Endodermal cell (in vitro differentiated cells): ENCODE data around the gene C3orf33. TPM values are rescaled to one million over a fixed set of nuclear protein-coding genes. Genes with fewer than 3 reads are reported as not detected.

ENCODE experiments used
- DNase-seq: peaks from one replicate; pipeline ENCODE4 v3.0.0-alpha.2; 2017
- H3K27ac ChIP-seq: 2 replicates; pipeline ENCODE4 v1.5.1; 2013; ENCODE audit warnings: mild to moderate bottlenecking, low read depth, low read length, moderate library complexity
- H3K27me3 ChIP-seq: 2 replicates; pipeline ENCODE4 v1.6.1; 2013; ENCODE audit warnings: mild to moderate bottlenecking, low read length, moderate library complexity; ENCODE audit not compliant: insufficient read depth, control insufficient read depth, poor library complexity, severe bottlenecking
- H3K36me3 ChIP-seq: 2 replicates; pipeline ENCODE4 v1.7.0; 2013; ENCODE audit warnings: mild to moderate bottlenecking, low read length, moderate library complexity; ENCODE audit not compliant: control insufficient read depth, insufficient read depth
- H3K4me1 ChIP-seq: one replicate; pipeline ENCODE4 v1.7.0; 2013; ENCODE audit warnings: low read length; ENCODE audit not compliant: control insufficient read depth, insufficient read depth
- H3K4me3 ChIP-seq: 2 replicates; pipeline ENCODE4 v1.5.1; 2013; ENCODE audit warnings: mild to moderate bottlenecking, low read length, moderate library complexity
- H3K9ac ChIP-seq: 2 replicates; pipeline ENCODE4 v1.6.1; 2013; ENCODE audit warnings: mild to moderate bottlenecking, low read length, moderate library complexity; ENCODE audit not compliant: poor library complexity, severe bottlenecking; ENCODE audit errors: extremely low read depth
- H3K9me3 ChIP-seq: 2 replicates; pipeline ENCODE4 v1.6.1; 2013; ENCODE audit warnings: mild to moderate bottlenecking, low read length, moderate library complexity; ENCODE audit not compliant: control insufficient read depth
- H3K27ac Mint-ChIP-seq: 2 replicates; pipeline ENCODE4 v1.8.0; 2020; ENCODE audit warnings: mixed read lengths
- H3K27me3 Mint-ChIP-seq: 2 replicates; pipeline ENCODE4 v1.8.0; 2021; ENCODE audit warnings: mild to moderate bottlenecking, mixed read lengths; ENCODE audit not compliant: insufficient read depth
- H3K36me3 Mint-ChIP-seq: 2 replicates; pipeline ENCODE4 v1.8.0; 2020; ENCODE audit warnings: low read depth, mixed read lengths
- H3K4me1 Mint-ChIP-seq: 2 replicates; pipeline ENCODE4 v1.8.0; 2020; ENCODE audit warnings: mixed read lengths
- H3K4me3 Mint-ChIP-seq: 2 replicates; pipeline ENCODE4 v1.8.0; 2020; ENCODE audit warnings: mild to moderate bottlenecking, moderate library complexity, mixed read lengths
- H3K9me3 Mint-ChIP-seq: 2 replicates; pipeline ENCODE4 v1.8.0; 2020; ENCODE audit warnings: mild to moderate bottlenecking, mixed read lengths
- WGBS, 2 experiments: methylation state at CpG; one replicate each; pipeline versions ENCODE4 v1.1.5 to v1.1.7; 2013; ENCODE audit warnings: missing lambda C conversion rate in 2 of 2, mixed read lengths in 1 of 2; ENCODE audit not compliant: insufficient coverage in 1 of 2, insufficient read length in 1 of 2; 5-methylcytosine and 5-hydroxymethylcytosine counted together
- total RNA-seq, 2 donors: library from RNA; stranded (reverse); fragmentation: NEBNext Ultra II Directional in 1 of 2; extraction: Animal tissue kit (Norgen Biotek cat#: 25700) in 1 of 2; gene quantifications; 2 replicates in 1 of 2; 3 replicates in 1 of 2; pipeline ENCODE4 v1.2.1, GENCODE V29; 2021
- TF ChIP-seq, protein P1 (sequence below): fragments of 200-600 bp; sonication (generic); conservative IDR thresholded peaks from 2 replicates; pipeline ENCODE4 v1.5.0; 2021; ENCODE audit warnings: antibody characterized with exemption, mild to moderate bottlenecking

The C3orf33 gene
- total RNA-seq, 2 donors from 2014 or later: 2.5 to 4.4 TPM

DNA sequence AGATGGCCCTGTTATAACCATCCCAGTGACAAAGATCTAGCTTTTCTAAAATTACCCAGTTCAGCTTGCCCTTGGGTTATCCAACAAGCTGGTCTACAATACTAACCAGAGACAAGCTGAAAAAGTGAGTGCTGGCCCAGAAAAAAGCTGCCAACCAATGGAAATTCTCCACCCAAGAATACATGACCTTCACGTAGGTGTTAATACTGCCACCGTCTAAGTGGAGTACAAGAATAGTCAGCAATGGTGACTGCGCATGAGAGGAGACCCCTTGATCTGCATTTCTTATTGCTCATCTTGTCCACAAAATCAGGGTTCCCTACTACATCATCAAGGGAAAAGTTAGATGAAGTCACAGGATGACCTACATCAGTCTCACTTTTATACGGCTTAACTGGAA, 45.4 kb downstream of the C3orf33 start:
- Histone ChIP-seq H3K9me3 (no peaks in the 10 kb centered on the region), H3K27ac (no peak overlapping the region), H3K4me1 (no peaks in the 10 kb centered on the region), H3K4me3 (no peak overlapping the region), H3K9ac (no peak overlapping the region), H3K36me3 (no peaks in the 10 kb centered on the region), H3K27me3 (no peaks in the 10 kb centered on the region)
- no peaks in the 10 kb centered on the region for H3K9me3 Mint-ChIP-seq
- H3K4me1 Mint-ChIP-seq: no peaks in the 10 kb centered on the region
- no peak overlapping the region for H3K27ac Mint-ChIP-seq
- TF ChIP-seq, protein P1, sequence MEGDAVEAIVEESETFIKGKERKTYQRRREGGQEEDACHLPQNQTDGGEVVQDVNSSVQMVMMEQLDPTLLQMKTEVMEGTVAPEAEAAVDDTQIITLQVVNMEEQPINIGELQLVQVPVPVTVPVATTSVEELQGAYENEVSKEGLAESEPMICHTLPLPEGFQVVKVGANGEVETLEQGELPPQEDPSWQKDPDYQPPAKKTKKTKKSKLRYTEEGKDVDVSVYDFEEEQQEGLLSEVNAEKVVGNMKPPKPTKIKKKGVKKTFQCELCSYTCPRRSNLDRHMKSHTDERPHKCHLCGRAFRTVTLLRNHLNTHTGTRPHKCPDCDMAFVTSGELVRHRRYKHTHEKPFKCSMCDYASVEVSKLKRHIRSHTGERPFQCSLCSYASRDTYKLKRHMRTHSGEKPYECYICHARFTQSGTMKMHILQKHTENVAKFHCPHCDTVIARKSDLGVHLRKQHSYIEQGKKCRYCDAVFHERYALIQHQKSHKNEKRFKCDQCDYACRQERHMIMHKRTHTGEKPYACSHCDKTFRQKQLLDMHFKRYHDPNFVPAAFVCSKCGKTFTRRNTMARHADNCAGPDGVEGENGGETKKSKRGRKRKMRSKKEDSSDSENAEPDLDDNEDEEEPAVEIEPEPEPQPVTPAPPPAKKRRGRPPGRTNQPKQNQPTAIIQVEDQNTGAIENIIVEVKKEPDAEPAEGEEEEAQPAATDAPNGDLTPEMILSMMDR: no peak
- H3K36me3 Mint-ChIP-seq: peaks cover 5% of the 10 kb centered on the region
- no peak for DNase-seq
- WGBS, 2 experiments: 95 to 100% methylated on average over 4 of the region's 4 CpGs
- H3K4me3 Mint-ChIP-seq: no peak overlapping the region
- H3K27me3 Mint-ChIP-seq: no peaks in the 10 kb centered on the region

DNA sequence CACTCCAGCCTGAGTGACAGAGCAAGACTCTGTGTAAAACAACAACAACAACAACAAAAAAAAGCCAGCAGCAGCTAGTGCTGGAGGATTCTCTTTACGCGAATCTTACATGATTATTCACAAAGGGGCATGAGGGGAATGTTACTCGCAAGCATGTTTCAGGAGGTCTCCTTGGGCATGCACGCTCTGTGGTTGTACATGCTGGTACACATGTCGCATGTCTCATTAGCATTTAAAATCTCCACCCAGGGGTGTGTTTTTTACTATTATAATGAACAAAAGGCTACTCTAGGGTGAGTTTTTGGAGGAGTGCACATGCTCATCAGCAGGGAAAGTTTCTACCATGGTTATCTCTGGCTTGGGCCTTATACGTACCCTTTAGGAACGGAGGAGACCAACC, 48.5 kb downstream of the C3orf33 start:
- DNase-seq: no peak
- no peak overlapping the region for H3K27ac ChIP-seq
- H3K36me3 ChIP-seq: no peaks in the 10 kb centered on the region
- TF ChIP-seq, protein P1: no peak
- H3K36me3 Mint-ChIP-seq: peaks cover 3% of the 10 kb centered on the region
- no peaks in the 10 kb centered on the region for H3K27me3 Mint-ChIP-seq
- H3K9me3 ChIP-seq: no peaks in the 10 kb centered on the region
- no peak overlapping the region for H3K4me3 ChIP-seq
- 88 to 93% methylated on average over 6 to 7 of the region's 7 CpGs for WGBS, 2 experiments
- H3K9ac ChIP-seq: no peak overlapping the region
- H3K27ac Mint-ChIP-seq: no peak overlapping the region
- no peak overlapping the region for H3K4me3 Mint-ChIP-seq
- H3K9me3 Mint-ChIP-seq: no peaks in the 10 kb centered on the region
- no peaks in the 10 kb centered on the region for H3K27me3 ChIP-seq
- H3K4me1 Mint-ChIP-seq: peaks cover 3% of the 10 kb centered on the region
- no peaks in the 10 kb centered on the region for H3K4me1 ChIP-seq

DNA sequence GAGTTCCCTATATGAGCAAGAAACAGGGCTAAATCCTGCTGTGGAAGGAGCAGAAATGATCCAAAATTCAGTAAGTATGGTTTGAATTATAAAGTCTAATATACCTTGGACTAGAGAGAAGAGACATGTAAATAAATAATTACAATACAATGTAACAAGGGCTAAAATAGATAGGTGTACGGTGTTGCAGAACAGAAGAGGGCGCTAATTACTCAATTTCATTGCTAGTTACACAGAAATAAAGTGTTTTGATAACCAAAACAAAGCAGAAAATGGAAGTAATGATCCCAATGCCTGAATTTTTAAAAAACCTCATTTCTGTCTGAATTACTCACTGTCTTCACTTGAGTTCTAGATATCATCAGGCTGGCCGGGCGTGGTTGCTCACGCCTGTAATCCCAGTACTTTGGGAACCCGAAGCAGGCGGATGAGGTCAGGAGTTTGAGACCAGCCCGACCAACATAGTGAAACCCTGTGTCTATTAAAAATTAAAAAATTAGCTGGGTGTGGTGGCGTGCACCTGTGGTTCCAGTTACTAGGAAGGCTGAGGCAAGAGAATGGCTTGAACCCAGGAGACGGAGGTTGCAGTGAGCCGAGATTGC, 52.9 kb downstream of the C3orf33 start:
- Mint-ChIP-seq H3K4me3 (no peak overlapping the region), H3K4me1 (peaks cover 17% of the 10 kb centered on the region), H3K27ac (no peak overlapping the region), H3K27me3 (no peaks in the 10 kb centered on the region), H3K9me3 (no peaks in the 10 kb centered on the region), H3K36me3 (no peaks in the 10 kb centered on the region)
- WGBS, 2 experiments: 76 to 88% methylated on average over 9 to 11 of the region's 11 CpGs
- H3K4me1 ChIP-seq: peaks cover 11% of the 10 kb centered on the region
- no peak overlapping the region for H3K4me3 ChIP-seq
- no peaks in the 10 kb centered on the region for H3K27me3 ChIP-seq
- TF ChIP-seq, protein P1: peak; percentile 80
- no peaks in the 10 kb centered on the region for H3K36me3 ChIP-seq
- H3K9me3 ChIP-seq: no peaks in the 10 kb centered on the region
- no peak overlapping the region for H3K9ac ChIP-seq
- DNase-seq: no peak
- H3K27ac ChIP-seq: no peak overlapping the region
